Measurements from ENCODE around the gene ADORA1.

DNA sequence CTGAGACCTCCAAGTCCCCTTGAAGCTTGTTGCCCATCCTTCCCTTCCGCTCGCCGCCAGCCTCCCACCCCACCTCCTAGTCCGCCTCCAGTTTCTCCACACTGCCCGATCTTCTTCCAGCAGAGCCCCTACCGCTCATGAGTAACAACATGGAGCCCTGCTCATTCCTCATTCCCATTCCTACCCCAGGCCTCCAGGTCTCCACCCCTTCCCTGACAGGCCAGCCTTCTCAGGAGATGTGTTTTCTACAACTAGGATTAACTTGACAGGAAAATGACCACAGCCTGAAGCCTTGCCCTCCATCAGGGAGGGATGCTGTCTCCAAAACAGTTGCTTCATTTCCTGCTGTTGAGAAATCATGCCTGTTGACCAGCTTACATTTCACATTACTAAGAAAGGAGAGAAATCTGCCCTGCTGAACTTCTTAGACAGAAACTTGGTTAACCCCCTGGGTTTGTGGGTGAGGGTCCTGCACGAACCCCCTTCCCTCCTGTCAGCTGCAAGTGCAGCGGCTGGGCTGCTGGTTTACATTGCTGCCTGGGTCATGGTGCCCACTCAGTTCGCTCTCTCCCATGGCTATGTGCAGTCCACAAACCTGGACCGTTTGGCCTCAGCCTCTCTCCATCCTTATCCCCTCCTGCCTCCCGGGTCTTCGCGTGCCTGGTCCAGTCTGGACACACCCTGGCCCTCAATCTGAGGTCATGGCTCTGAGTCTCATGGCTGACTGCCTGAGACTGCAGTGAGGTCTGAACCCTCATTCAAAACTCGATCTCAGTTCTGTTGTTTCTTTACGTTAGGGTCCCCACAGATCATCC is 75.1 kb downstream of the ADORA1 start:
- no peak for TF ChIP-seq EZH2 (IDR thresholded peaks at IDR 0.05; ENCODE audit: borderline replicate concordance, control insufficient read depth, low read depth, low read length)
- no peak for TF ChIP-seq NRF1 (conservative IDR thresholded peaks at IDR 0.05; ENCODE audit: low read depth, low read length)
- no peak for TF ChIP-seq NR2C2 (IDR thresholded peaks at IDR 0.05; ENCODE audit: borderline replicate concordance, control insufficient read depth, insufficient read length, low read depth)

Data from GM12878 (cell line).